Suprapubic skin (tissue), 4 donors: ENCODE measurements around the gene DEXI. TPM values are rescaled to one million over a fixed set of nuclear protein-coding genes. Genes with fewer than 3 reads are reported as not detected.

Experiments used
- DNase-seq, 2 donors: peaks; one replicate each; pipeline ENCODE4 v3.0.0-alpha.2; 2019; ENCODE audit warnings: low spot score in 2 of 2
- H3K27ac ChIP-seq: fragments of 200-600 bp; sonication (generic); one replicate; pipeline ENCODE4 v1.5.1; 2019
- H3K27me3 ChIP-seq: fragments of 200-600 bp; sonication (generic); one replicate; pipeline ENCODE4 v1.5.1; 2019
- H3K36me3 ChIP-seq: fragments of 200-600 bp; sonication (generic); one replicate; pipeline ENCODE4 v1.5.1; 2019
- H3K4me1 ChIP-seq: fragments of 200-600 bp; sonication (generic); one replicate; pipeline ENCODE4 v1.5.1; 2019
- H3K4me3 ChIP-seq: fragments of 200-600 bp; sonication (generic); one replicate; pipeline ENCODE4 v1.5.1; 2019; ENCODE audit warnings: mild to moderate bottlenecking
- H3K9me3 ChIP-seq: fragments of 200-600 bp; sonication (generic); one replicate; pipeline ENCODE4 v1.5.1; 2019
- EP300 ChIP-seq: sonication (generic); formaldehyde crosslinking; IDR thresholded peaks from one replicate; pipeline ENCODE4 v1.6.1; 2017; ENCODE audit warnings: antibody characterized with exemption
- POLR2A ChIP-seq, 2 donors: fragments of 450-650 bp; IDR thresholded peaks; one replicate each; pipeline ENCODE4 v1.6.1; 2017; ENCODE audit warnings: antibody characterized with exemption in 2 of 2, mild to moderate bottlenecking in 2 of 2, moderate library complexity in 2 of 2
- POLR2AphosphoS5 ChIP-seq, 3 donors: sonication (generic); formaldehyde crosslinking; IDR thresholded peaks; one replicate each; pipeline ENCODE4 v1.6.1; 2017; ENCODE audit warnings: antibody characterized with exemption in 3 of 3
- WGBS: methylation state at CpG from one replicate; pipeline ENCODE4 v1.1.5; 2018; 5-methylcytosine and 5-hydroxymethylcytosine counted together
- total RNA-seq, 4 donors: library from RNA; depleted of rRNA; stranded (reverse); fragments of >200 nt; gene quantifications; one replicate each; pipeline ENCODE4 v1.1.0, GENCODE V29; 2016
- TF ChIP-seq, protein P1 (sequence below), 2 donors: fragments of 200-600 bp in 1 of 2; fragments of 450-650 bp in 1 of 2; sonication (generic) in 1 of 2; IDR thresholded peaks; one replicate each; pipeline ENCODE4 v1.5.1; 2016 to 2019; ENCODE audit warnings: antibody characterized with exemption in 2 of 2, mild to moderate bottlenecking in 1 of 2, moderate library complexity in 1 of 2

DEXI gene
- total RNA-seq, 4 donors from 2014 or later: 35.9 to 72.7 (median 58.3) TPM

GRCh38 chr16:10937068-10937859, 5.0 kb downstream of the DEXI start:
- no peaks in the 10 kb centered on the region for H3K9me3 ChIP-seq
- peak overlapping the region; percentile 31 for H3K4me3 ChIP-seq
- no peaks in the 10 kb centered on the region for H3K27me3 ChIP-seq
- no peak for TF ChIP-seq POLR2AphosphoS5 (IDR thresholded peaks at IDR 0.05)
- peak overlapping the region; percentile 55 for H3K27ac ChIP-seq
- DNase-seq: no peak
- 40% methylated on average over 5 of the region's 11 CpGs for WGBS
- peaks cover 86% of the 10 kb centered on the region for H3K4me1 ChIP-seq
- peaks cover under 1% of the 10 kb centered on the region for H3K36me3 ChIP-seq

DNA sequence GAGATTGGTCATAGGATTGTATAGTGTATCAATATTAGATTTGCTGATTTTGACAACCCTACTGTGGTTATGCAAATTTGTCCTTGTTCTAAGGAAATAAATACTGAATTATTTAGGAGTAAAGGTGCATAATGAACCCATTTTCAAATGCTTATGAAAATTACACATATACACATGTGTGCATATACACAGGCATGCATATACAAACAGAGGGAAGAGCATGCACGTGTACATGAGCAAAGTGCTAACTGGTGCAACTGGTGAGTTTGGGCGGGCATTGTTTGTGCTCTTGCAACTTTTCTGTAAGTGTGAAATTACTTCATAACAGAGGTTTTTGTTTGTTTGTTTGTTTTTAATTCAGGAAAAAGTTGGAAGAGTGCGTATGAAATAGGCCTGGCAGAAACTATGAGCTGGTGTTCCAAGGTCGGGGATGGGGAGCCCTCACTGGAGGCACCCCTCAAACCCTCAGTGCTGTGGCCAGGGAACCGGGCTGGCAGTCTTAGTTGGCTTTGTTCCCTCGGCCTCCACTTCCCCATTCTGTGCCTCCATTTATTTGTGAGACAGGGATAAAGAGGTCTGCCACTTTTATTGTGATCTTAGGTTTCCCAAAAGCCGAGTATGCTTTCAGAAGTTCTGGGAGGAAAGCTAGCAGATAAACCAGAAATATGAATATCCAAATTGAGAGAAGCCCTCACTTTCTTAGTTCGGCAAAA, 5.8 kb downstream of the DEXI start:
- Histone ChIP-seq H3K9me3 (no peaks in the 10 kb centered on the region), H3K4me1 (peaks cover 84% of the 10 kb centered on the region), H3K4me3 (peak overlapping the region; percentile 31), H3K36me3 (peaks cover 6% of the 10 kb centered on the region), H3K27me3 (no peaks in the 10 kb centered on the region), H3K27ac (no peak overlapping the region)
- DNase-seq: no peak
- 56% methylated on average over 8 of the region's 8 CpGs for WGBS
- TF ChIP-seq, protein P1, sequence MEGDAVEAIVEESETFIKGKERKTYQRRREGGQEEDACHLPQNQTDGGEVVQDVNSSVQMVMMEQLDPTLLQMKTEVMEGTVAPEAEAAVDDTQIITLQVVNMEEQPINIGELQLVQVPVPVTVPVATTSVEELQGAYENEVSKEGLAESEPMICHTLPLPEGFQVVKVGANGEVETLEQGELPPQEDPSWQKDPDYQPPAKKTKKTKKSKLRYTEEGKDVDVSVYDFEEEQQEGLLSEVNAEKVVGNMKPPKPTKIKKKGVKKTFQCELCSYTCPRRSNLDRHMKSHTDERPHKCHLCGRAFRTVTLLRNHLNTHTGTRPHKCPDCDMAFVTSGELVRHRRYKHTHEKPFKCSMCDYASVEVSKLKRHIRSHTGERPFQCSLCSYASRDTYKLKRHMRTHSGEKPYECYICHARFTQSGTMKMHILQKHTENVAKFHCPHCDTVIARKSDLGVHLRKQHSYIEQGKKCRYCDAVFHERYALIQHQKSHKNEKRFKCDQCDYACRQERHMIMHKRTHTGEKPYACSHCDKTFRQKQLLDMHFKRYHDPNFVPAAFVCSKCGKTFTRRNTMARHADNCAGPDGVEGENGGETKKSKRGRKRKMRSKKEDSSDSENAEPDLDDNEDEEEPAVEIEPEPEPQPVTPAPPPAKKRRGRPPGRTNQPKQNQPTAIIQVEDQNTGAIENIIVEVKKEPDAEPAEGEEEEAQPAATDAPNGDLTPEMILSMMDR (IDR thresholded peaks at IDR 0.05): no peak
- TF ChIP-seq EP300 (no peak), POLR2A (IDR thresholded peaks at IDR 0.05) (no peak), POLR2AphosphoS5 (IDR thresholded peaks at IDR 0.05) (no peak)

- WGBS: 44% methylated on average over 7 of the region's 7 CpGs
- Histone ChIP-seq H3K36me3 (peaks cover 14% of the 10 kb centered on the region), H3K9me3 (no peaks in the 10 kb centered on the region), H3K4me3 (no peak overlapping the region), H3K4me1 (peaks cover 79% of the 10 kb centered on the region), H3K27me3 (no peaks in the 10 kb centered on the region), H3K27ac (no peak overlapping the region)
- DNase-seq: no peak
- TF ChIP-seq EP300: no peak
- TF ChIP-seq POLR2A (IDR thresholded peaks at IDR 0.05): no peak
- no peak for TF ChIP-seq POLR2AphosphoS5 (IDR thresholded peaks at IDR 0.05)
- TF ChIP-seq, protein P1 (IDR thresholded peaks at IDR 0.05): no peak
These were observed 6.9 kb downstream of the DEXI start for GRCh38 chr16:10935226-10935915.

- no peak for TF ChIP-seq POLR2A (IDR thresholded peaks at IDR 0.05)
- TF ChIP-seq POLR2AphosphoS5 (IDR thresholded peaks at IDR 0.05): no peak
- TF ChIP-seq, protein P1 (IDR thresholded peaks at IDR 0.05): no peak
- no peak for TF ChIP-seq EP300
- no peaks in the 10 kb centered on the region for H3K9me3 ChIP-seq
- peaks cover 18% of the 10 kb centered on the region for H3K36me3 ChIP-seq
- DNase-seq: no peak
- WGBS: 88% methylated on average over 13 of the region's 13 CpGs
- no peak overlapping the region for H3K27ac ChIP-seq
- peaks cover 78% of the 10 kb centered on the region for H3K4me1 ChIP-seq
- H3K27me3 ChIP-seq: no peaks in the 10 kb centered on the region
- H3K4me3 ChIP-seq: no peak overlapping the region
These were observed 7.8 kb downstream of the DEXI start for GRCh38 chr16:10934325-10935107.

GRCh38 chr16:10933865-10934264, 8.4 kb downstream of the DEXI start:
- no peak for DNase-seq
- peaks cover 72% of the 10 kb centered on the region for H3K4me1 ChIP-seq
- H3K36me3 ChIP-seq: peaks cover 25% of the 10 kb centered on the region
- no peak overlapping the region for H3K4me3 ChIP-seq
- no peaks in the 10 kb centered on the region for H3K27me3 ChIP-seq
- 55% methylated on average over 6 of the region's 8 CpGs for WGBS
- H3K27ac ChIP-seq: no peak overlapping the region
- TF ChIP-seq EP300 (no peak), POLR2AphosphoS5 (IDR thresholded peaks at IDR 0.05) (no peak), POLR2A (IDR thresholded peaks at IDR 0.05) (no peak)
- TF ChIP-seq, protein P1 (IDR thresholded peaks at IDR 0.05): no peak
- H3K9me3 ChIP-seq: no peaks in the 10 kb centered on the region
